HG03442 (cell line): ENCODE measurements around the gene TM9SF3.
A peak's percentile ranks its signal among the peaks of the same experiment; 100 is the strongest.

Experiments used
- ATAC-seq: cut with Tn5 transposase; IDR thresholded peaks from one replicate; pipeline ENCODE4 v1.9.1; 2021; ENCODE audit warnings: mild to moderate bottlenecking, moderate library complexity; ENCODE audit not compliant: unreplicated experiment

Gene TM9SF3

DNA sequence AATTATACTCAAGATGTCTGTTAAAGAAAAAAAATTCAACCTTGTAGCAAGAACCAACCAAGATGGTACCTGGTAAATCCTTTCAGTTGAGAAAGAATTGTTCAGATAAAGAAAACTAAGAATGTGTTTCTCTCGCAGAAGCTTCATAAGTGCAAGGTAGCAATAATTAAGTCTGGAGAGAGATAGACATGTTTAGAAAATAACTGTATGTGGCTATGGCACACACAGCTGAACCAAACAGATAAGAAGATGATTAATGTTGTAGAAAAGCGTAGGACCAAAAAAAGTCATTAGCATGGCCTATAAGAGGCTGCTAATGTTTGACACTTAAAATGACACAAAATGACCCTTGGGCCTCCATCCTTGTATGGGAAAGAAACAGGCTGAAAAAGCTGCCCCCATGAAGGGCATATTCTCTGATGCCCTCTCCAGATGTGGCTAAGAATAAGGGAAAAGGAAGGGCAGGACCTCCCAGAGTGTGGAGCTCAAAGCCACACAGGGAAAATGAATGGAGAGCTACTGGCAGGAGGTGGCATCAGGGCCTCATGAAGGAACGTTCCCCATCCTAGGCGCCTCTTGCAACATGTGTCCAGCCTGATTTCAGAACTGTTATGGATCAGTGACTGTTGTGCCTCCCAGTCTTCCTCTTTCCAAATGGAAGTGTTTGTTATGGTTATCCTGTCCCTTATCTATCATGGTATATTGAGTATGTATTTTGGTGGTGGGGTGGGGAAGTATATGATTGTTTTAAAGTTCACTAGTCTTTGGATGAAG is 103.8 kb downstream of the TM9SF3 start:
- no peak for ATAC-seq

DNA sequence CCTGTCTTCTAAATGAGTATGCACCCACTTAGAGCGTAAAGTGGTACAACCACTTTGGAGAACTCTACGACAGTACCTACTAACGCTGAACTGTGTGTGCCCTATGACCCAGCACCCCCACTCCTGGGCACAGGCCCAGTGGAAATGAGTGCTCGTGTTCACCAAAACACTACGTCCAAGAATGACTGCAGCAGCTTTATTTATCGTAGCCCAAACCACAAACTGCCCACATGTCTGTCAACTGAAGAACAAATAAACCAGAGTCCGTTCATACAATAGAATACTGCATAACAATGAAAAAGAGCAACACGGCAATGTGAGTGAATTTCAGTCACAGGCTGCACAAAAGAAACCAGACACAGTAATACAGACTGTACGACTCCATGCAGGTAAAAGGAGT is 108.5 kb downstream of the TM9SF3 start:
- ATAC-seq = no peak

DNA sequence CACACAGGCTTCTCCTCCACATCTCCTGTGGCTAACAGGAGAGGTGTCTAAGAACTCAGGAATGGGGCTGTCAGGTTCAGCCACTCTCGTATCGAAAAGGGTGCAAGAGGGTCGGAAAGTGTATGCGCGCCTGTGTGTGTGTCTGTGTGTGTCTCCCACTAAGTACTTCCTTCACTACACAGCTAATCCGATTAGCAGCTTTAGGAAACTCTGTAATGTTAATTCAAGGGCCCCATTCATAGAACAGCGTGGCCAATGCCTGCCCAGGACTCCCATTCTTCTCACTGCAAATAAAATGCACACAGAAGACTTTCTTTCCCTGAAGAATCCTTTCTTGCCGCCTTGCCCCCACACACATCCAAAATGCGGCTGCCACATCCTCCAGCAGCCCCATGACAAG is 112.9 kb downstream of the TM9SF3 start:
- ATAC-seq = no peak

DNA sequence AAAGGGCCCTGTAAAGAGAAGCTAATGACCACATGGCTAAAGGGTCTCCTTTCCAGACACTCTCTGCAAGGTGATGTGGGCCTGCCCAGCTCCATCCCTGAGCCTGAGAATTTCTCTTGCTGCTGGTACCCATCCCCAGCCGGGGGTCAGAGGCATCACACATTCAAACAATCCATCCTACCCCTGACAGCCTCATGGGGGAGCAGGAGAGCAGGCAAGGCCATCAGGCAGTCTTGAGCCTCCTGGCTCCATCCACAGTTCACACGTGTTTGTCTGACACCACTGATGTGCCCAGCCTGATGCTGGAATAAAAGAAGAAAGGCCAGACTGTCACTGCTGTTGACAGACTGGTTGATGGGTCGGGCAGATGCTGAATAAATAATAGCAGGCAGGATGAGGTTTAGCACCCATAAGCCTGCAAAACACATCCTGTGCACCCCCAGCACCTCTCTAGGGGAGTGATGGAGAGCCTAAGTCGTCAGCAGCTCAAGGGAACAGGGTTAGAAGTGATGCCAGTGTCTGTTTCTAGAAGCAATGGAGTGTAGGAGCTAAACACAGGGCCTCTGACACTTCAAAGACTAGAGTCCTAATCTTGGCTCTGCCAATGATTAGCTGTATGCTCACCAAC is 116.6 kb downstream of the TM9SF3 start:
- ATAC-seq = peak; percentile 71

DNA sequence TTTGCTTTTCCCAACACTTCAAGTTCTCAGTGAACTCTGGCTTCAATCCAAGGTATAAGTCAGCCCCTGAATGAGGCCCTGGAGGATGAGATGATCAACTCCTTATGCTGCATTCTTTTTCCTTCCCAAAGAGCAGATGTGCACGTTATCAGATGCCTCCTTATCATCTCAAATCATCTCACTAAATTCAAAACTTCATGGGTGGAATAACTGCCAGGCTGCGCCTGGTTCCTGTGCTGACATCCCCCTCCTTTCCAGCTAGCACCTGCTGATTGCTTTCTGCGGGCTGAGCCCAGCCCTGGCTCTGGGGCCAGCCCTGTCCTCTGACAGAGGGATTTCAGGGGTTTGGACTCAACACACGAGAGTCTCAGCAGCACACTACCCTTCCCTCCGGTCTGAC is 118.0 kb downstream of the TM9SF3 start:
- no peak for ATAC-seq
